OCI-LY1 (cell line): ENCODE results near the gene EDC4.

Source experiments
- H2AFZ ChIP-seq: fragments of 200-600 bp; sonication (generic), shearing (Covaris generic); 2 replicates; pipeline ENCODE4 v1.6.0; 2014; ENCODE audit warnings: antibody characterized with exemption, mild to moderate bottlenecking, low read length
- H3F3A ChIP-seq: fragments of 200-600 bp; sonication (generic), shearing (Covaris generic); 2 replicates; pipeline ENCODE4 v1.6.0; 2014; ENCODE audit warnings: mild to moderate bottlenecking, antibody characterized with exemption, low read length, moderate library complexity; ENCODE audit not compliant: insufficient read depth
- H3K27ac ChIP-seq: fragments of 200-600 bp; sonication (generic); 2 replicates; pipeline ENCODE4 v1.5.1; 2014; ENCODE audit warnings: low read length, mixed run types, mild to moderate bottlenecking, low read depth; ENCODE audit not compliant: poor library complexity, severe bottlenecking
- H3K27me3 ChIP-seq: fragments of 200-600 bp; sonication (generic); 2 replicates; pipeline ENCODE4 v1.6.0; 2014; ENCODE audit warnings: antibody characterized with exemption, mild to moderate bottlenecking, low read length, moderate library complexity; ENCODE audit not compliant: insufficient read depth
- H3K36me3 ChIP-seq: fragments of 200-600 bp; sonication (generic); 2 replicates; pipeline ENCODE4 v1.6.1; 2014; ENCODE audit warnings: mild to moderate bottlenecking, antibody characterized with exemption, low read length, moderate library complexity, mixed read lengths; ENCODE audit not compliant: insufficient read depth
- H3K4me1 ChIP-seq: fragments of 200-600 bp; sonication (generic); 2 replicates; pipeline ENCODE4 v1.5.1; 2014; ENCODE audit warnings: mild to moderate bottlenecking, low read length, moderate library complexity; ENCODE audit not compliant: insufficient read depth, severe bottlenecking
- H3K4me2 ChIP-seq: fragments of 200-600 bp; sonication (generic), shearing (Covaris generic); 2 replicates; pipeline ENCODE4 v1.6.1; 2014; ENCODE audit warnings: low read length
- H3K4me3 ChIP-seq: fragments of 200-600 bp; sonication (generic); 2 replicates; pipeline ENCODE4 v1.5.1; 2014; ENCODE audit warnings: low read length, low read depth, mild to moderate bottlenecking, mixed read lengths; ENCODE audit not compliant: poor library complexity, severe bottlenecking
- H3K79me2 ChIP-seq: fragments of 200-600 bp; shearing (Covaris generic); 2 replicates; pipeline ENCODE4 v1.6.1; 2016; ENCODE audit warnings: mixed run types, low read length, mixed read lengths; ENCODE audit not compliant: insufficient read depth
- H3K9ac ChIP-seq: fragments of 200-600 bp; sonication (generic), shearing (Covaris generic); 2 replicates; pipeline ENCODE4 v1.6.1; 2014; ENCODE audit warnings: mild to moderate bottlenecking, low read length, mixed read lengths
- H3K9me2 ChIP-seq: fragments of 200-600 bp; sonication (generic), shearing (Covaris generic); 2 replicates; pipeline ENCODE4 v1.6.1; 2014; ENCODE audit warnings: low read depth, mild to moderate bottlenecking, low read length, mixed read lengths
- H3K9me3 ChIP-seq: fragments of 200-600 bp; shearing (Covaris generic); 2 replicates; pipeline ENCODE4 v1.6.1; 2014; ENCODE audit warnings: low read length, mixed read lengths
- H4K20me1 ChIP-seq: fragments of 200-600 bp; sonication (generic), shearing (Covaris generic); 2 replicates; pipeline ENCODE4 v1.6.0; 2016; ENCODE audit warnings: mild to moderate bottlenecking, low read length; ENCODE audit not compliant: insufficient read depth
- CTCF ChIP-seq: fragments of 200-600 bp; sonication (generic), shearing (Covaris generic); IDR thresholded peaks from 2 replicates; pipeline ENCODE4 v1.5.1; 2017; ENCODE audit warnings: mild to moderate bottlenecking, antibody characterized with exemption, low read length, moderate library complexity, mixed read lengths
- EZH2 ChIP-seq: fragments of 200-600 bp; sonication (generic), shearing (Covaris generic); IDR thresholded peaks from 2 replicates; pipeline ENCODE4 v1.8.0; 2017; ENCODE audit warnings: borderline replicate concordance, mixed run types, mild to moderate bottlenecking, antibody characterized with exemption, low read length, moderate library complexity, mixed read lengths

EDC4 gene

GRCh38 chr16:67919622-67920221 is 46.9 kb downstream of the EDC4 start:
- TF ChIP-seq EZH2 = no peak
- TF ChIP-seq CTCF = no peak; the same call in 1 of the 2 replicates
- Histone ChIP-seq H3F3A (no peaks in the 10 kb centered on the region), H4K20me1 (no peaks in the 10 kb centered on the region), H3K9me2 (no peaks in the 10 kb centered on the region), H3K27me3 (no peaks in the 10 kb centered on the region), H3K27ac (no peak overlapping the region), H3K9ac (no peak overlapping the region), H3K4me2 (no peak overlapping the region), H3K4me1 (no peaks in the 10 kb centered on the region), H3K9me3 (no peaks in the 10 kb centered on the region), H2AFZ (no peak overlapping the region), H3K79me2 (no peaks in the 10 kb centered on the region), H3K4me3 (no peak overlapping the region), H3K36me3 (peaks cover 8% of the 10 kb centered on the region; the same call in 1 of the 2 replicates)

- no peak overlapping the region for H3K9ac ChIP-seq
- TF ChIP-seq CTCF (no peak), EZH2 (no peak)
- no peaks in the 10 kb centered on the region for H3K9me2 ChIP-seq
- no peak overlapping the region for H3K4me2 ChIP-seq
- H3K27ac ChIP-seq = no peak overlapping the region
- no peaks in the 10 kb centered on the region for H3K9me3 ChIP-seq
- H3K4me1 ChIP-seq = peaks cover 14% of the 10 kb centered on the region
- H3F3A ChIP-seq = no peaks in the 10 kb centered on the region
- no peaks in the 10 kb centered on the region; the same call in 1 of the 2 replicates for H3K36me3 ChIP-seq
- H2AFZ ChIP-seq = no peak overlapping the region
- H3K27me3 ChIP-seq = no peaks in the 10 kb centered on the region
- no peaks in the 10 kb centered on the region for H3K79me2 ChIP-seq
- no peak overlapping the region for H3K4me3 ChIP-seq
- H4K20me1 ChIP-seq = no peaks in the 10 kb centered on the region
These were observed 49.4 kb downstream of the EDC4 start for GRCh38 chr16:67922221-67922620.

DNA sequence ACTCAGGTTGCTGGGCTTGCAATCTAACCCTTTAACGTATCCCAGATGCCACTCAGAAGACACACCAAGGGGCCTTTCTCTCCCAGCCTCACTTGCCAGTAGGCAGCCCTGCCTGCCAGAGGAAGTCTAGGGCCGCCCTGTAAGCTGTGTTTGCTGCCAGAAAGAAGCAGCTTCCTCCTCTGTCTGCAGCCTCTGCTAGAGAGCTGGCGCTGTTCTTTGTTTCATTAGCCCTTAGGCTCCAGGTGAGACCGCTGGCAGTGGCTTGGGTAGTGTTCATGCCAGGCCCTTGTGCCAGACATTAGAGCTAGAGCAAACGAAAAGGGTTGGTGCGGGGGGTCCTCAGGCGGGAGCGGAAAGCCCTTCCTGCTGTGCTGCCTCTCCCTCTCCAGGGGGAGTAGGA is 49.9 kb downstream of the EDC4 start:
- TF ChIP-seq EZH2 = no peak
- no peak for TF ChIP-seq CTCF
- Histone ChIP-seq H3F3A (no peaks in the 10 kb centered on the region), H3K4me2 (no peak overlapping the region), H2AFZ (no peak overlapping the region), H3K27ac (no peak overlapping the region), H4K20me1 (no peaks in the 10 kb centered on the region), H3K4me3 (no peak overlapping the region), H3K9ac (no peak overlapping the region), H3K27me3 (no peaks in the 10 kb centered on the region), H3K9me3 (no peaks in the 10 kb centered on the region), H3K36me3 (peaks cover under 1% of the 10 kb centered on the region; the same call in 1 of the 2 replicates), H3K79me2 (no peaks in the 10 kb centered on the region), H3K4me1 (peaks cover 14% of the 10 kb centered on the region), H3K9me2 (no peaks in the 10 kb centered on the region)
